K562 (cell line): Measurements from ENCODE around the gene SPATA2. TPM values are rescaled to one million over a fixed set of nuclear protein-coding genes. Genes with fewer than 3 reads are reported as not detected.

Experiments
- ATAC-seq: fragments of 200-7000 bp; cut with Tn5 transposase; 3 replicates; pipeline ENCODE4 v1.9.1; 2020; ENCODE audit warnings: moderate library complexity
- BruUV-seq: library from RNA; stranded (reverse); fragments of 400-500 nt; replicated peaks from 2 replicates; lab custom pipeline; 2021; lab: Mats Ljungman, UMichigan
- CTCF ChIA-PET: fragments of 300-600 bp; formaldehyde crosslinking; extraction: SDS; loops from one replicate; lab custom pipeline; 2021; ENCODE audit warnings: low intra/inter-chr PET ratio; lab: Yijun Ruan, JAX
- POLR2A ChIA-PET: fragments of 300-600, 350-650 bp; sonication (Branson Sonifier 250); formaldehyde crosslinking; extraction: SDS; loops from one replicate; lab custom pipeline; 2021; ENCODE audit warnings: antibody characterized with exemption, inconsistent platforms; lab: Yijun Ruan, JAX
- DNase-seq, 4 experiments: peaks; one replicate each; pipeline versions ENCODE4 v3.0.0 to v3.0.0-alpha.2; 2011 to 2018; ENCODE audit warnings: low spot score in 3 of 4, mixed read lengths in 3 of 4; ENCODE audit errors: extremely low read depth in 1 of 4
- FAIRE-seq: peaks from 2 replicates; lab custom pipeline; 2011; peaks lifted over from hg19 to GRCh38; lab: Jason Lieb, UNC
- H2AFZ ChIP-seq: 2 replicates; pipeline ENCODE4 v1.6.0; 2011; ENCODE audit warnings: low read depth, low read length, control low read depth, inconsistent platforms
- H3K27ac ChIP-seq: fragments of 200-600 bp; 3 replicates; pipeline ENCODE4 v1.8.0; 2011; ENCODE audit warnings: low read depth, mild to moderate bottlenecking, control low read depth, inconsistent platforms, low read length, moderate library complexity, mixed read lengths; ENCODE audit errors: extremely low read depth
- H3K27me3 ChIP-seq, 2 experiments: fragments of 300-600 bp in 1 of 2; 2 replicates in 1 of 2; 3 replicates in 1 of 2; pipeline versions ENCODE4 v1.6.0 to v1.8.0; 2011; ENCODE audit warnings: inconsistent platforms in 2 of 2, low read length in 2 of 2, mild to moderate bottlenecking in 1 of 2, mixed read lengths in 1 of 2, moderate library complexity in 1 of 2; ENCODE audit not compliant: control insufficient read depth in 2 of 2, insufficient read depth in 2 of 2
- H3K36me3 ChIP-seq: fragments of 300-600 bp; 3 replicates; pipeline ENCODE4 v1.8.0; 2011; ENCODE audit warnings: mild to moderate bottlenecking, low read length, inconsistent platforms; ENCODE audit not compliant: control insufficient read depth, insufficient read depth
- H3K4me1 ChIP-seq, 2 experiments: fragments of 200-600 bp in 1 of 2; replicated peaks in 1 of 2; 2 replicates in 1 of 2; 3 replicates in 1 of 2; pipeline versions ENCODE4 v1.5.1 to v1.8.0; 2011; ENCODE audit warnings: inconsistent platforms in 2 of 2, low read length in 2 of 2, mild to moderate bottlenecking in 1 of 2, mixed read lengths in 1 of 2, moderate library complexity in 1 of 2; ENCODE audit not compliant: control insufficient read depth in 2 of 2, insufficient read depth in 2 of 2
- H3K4me2 ChIP-seq: 2 replicates; pipeline ENCODE4 v1.6.1; 2011; ENCODE audit warnings: low read length, control low read depth, inconsistent platforms, mixed read lengths; ENCODE audit not compliant: insufficient read depth
- H3K4me3 ChIP-seq: fragments of 200-600 bp; sonication (generic), shearing (Covaris generic); 2 replicates; pipeline ENCODE4 v1.5.1; 2016; ENCODE audit warnings: control low read depth, inconsistent platforms
- H3K79me2 ChIP-seq: fragments of 200-600 bp; 3 replicates; pipeline ENCODE4 v1.8.0; 2011; ENCODE audit warnings: low read length, inconsistent platforms; ENCODE audit not compliant: control insufficient read depth, insufficient read depth
- H3K9ac ChIP-seq, 2 experiments: 2 replicates each; pipeline versions ENCODE4 v1.6.0 to v1.6.1; 2011; ENCODE audit warnings: low read depth in 2 of 2, low read length in 2 of 2, control low read depth in 1 of 2, inconsistent platforms in 1 of 2, mild to moderate bottlenecking in 1 of 2, mixed read lengths in 1 of 2; ENCODE audit not compliant: insufficient read depth in 1 of 2
- H3K9me1 ChIP-seq: one replicate; pipeline ENCODE4 v1.6.0; 2011; ENCODE audit warnings: inconsistent platforms, mild to moderate bottlenecking, low read length, moderate library complexity; ENCODE audit not compliant: control insufficient read depth, insufficient read depth
- H3K9me3 ChIP-seq: replicated peaks from 2 replicates; pipeline ENCODE4 v1.5.1; 2011; ENCODE audit warnings: low read depth, low read length, inconsistent platforms; ENCODE audit not compliant: control insufficient read depth, insufficient read depth
- H4K20me1 ChIP-seq: replicated peaks from 2 replicates; pipeline ENCODE4 v1.6.1; 2011; ENCODE audit warnings: low read length, inconsistent platforms, mixed read lengths; ENCODE audit not compliant: control insufficient read depth, insufficient read depth
- CREBBP ChIP-seq: IDR thresholded peaks from one replicate; pipeline ENCODE4 v1.6.1; 2012; ENCODE audit warnings: low read depth, mild to moderate bottlenecking, control low read depth, inconsistent platforms, low read length
- KLF1 ChIP-seq: fragments of 450-650 bp; IDR thresholded peaks from 2 replicates; pipeline ENCODE4 v1.6.1; 2016; ENCODE audit warnings: missing genetic modification characterization, missing compliant biosample characterization
- NR4A1 ChIP-seq, 2 experiments: fragments of 250-450 bp in 1 of 2; fragments of 450-650 bp in 1 of 2; sonication (Bioruptor Pico) in 1 of 2; IDR thresholded peaks; 2 replicates each; pipeline versions ENCODE4 v1.4.0 to v1.6.1; 2016 to 2020; ENCODE audit warnings: mild to moderate bottlenecking in 2 of 2, missing compliant biosample characterization in 1 of 2, missing genetic modification characterization in 1 of 2, moderate library complexity in 1 of 2
- RBM39 ChIP-seq: fragments of 200-400 bp; formaldehyde crosslinking; optimal IDR thresholded peaks from 2 replicates; pipeline ENCODE3; 2018; ENCODE audit warnings: low read depth, low read length
- ZNF347 ChIP-seq: fragments of 450-650 bp; formaldehyde crosslinking; IDR thresholded peaks from 2 replicates; pipeline ENCODE4 v1.4.0; 2020; ENCODE audit warnings: low read depth, mild to moderate bottlenecking, moderate library complexity
- ZNF76 ChIP-seq: fragments of 250-450 bp; sonication (Bioruptor Pico); IDR thresholded peaks from 2 replicates; pipeline ENCODE4 v1.4.0; 2020; ENCODE audit warnings: mild to moderate bottlenecking, moderate library complexity, borderline replicate concordance
- WGBS: fragments of 100-300 bp; shearing (Covaris generic); methylation state at CpG from one replicate; pipeline ENCODE4 v1.1.6; 2016; ENCODE audit warnings: low coverage, mixed read lengths; ENCODE audit not compliant: insufficient coverage; ENCODE audit errors: missing lambda C conversion rate; 5-methylcytosine and 5-hydroxymethylcytosine counted together
- in situ Hi-C: fragments of 300-500 bp; cut with MboI; formaldehyde crosslinking; loops from 4 replicates; pipeline ENCODE4 v1.15.0; 2018; ENCODE audit warnings: inconsistent platforms, mixed read lengths
- intact Hi-C: fragments of 100-400 bp; cut with micrococcal nuclease; formaldehyde crosslinking; loops from 2 replicates; pipeline ENCODE4 v1.14.2; 2022
- polyA plus RNA-seq, 8 experiments: library from polyadenylated mRNA; depleted of rRNA in 4 of 8; stranded (reverse) in 5 of 8; unstranded in 3 of 8; fragments of >200 nt; fragmentation: Nextera tagmentation in 2 of 8; fragmentation: Illumina TruSeq in 1 of 8; extraction: Ambion mirVana in 2 of 8; extraction: Trizol in 1 of 8; gene quantifications; 2 replicates each; pipeline versions ENCODE4 v1.2.1 to v1.2.3, GENCODE V29; 2011 to 2014; ENCODE audit warnings: inconsistent platforms in 1 of 8, missing spikeins in 1 of 8
- total RNA-seq, 7 experiments: library from RNA; depleted of rRNA in 6 of 7; stranded (reverse); fragments of >200 nt in 6 of 7; fragmentation: Illumina TruSeq in 2 of 7; extraction: Trizol in 2 of 7; gene quantifications; 2 replicates each; pipeline versions ENCODE4 v1.2.1 to v1.2.3, GENCODE V29; 2011 to 2021; ENCODE audit warnings: low replicate concordance in 1 of 7
- TF ChIP-seq, protein P1 (sequence below): fragments of 250-450 bp; sonication (Bioruptor Pico); IDR thresholded peaks from 2 replicates; pipeline ENCODE4 v1.5.0; 2021; ENCODE audit warnings: mild to moderate bottlenecking, borderline replicate concordance
- TF ChIP-seq, protein P2 (sequence below), 3 experiments: IDR thresholded peaks in 2 of 3; conservative IDR thresholded peaks in 1 of 3; 2 replicates each; pipeline ENCODE4 v1.5.1; 2011 to 2012; ENCODE audit warnings: low read length in 3 of 3, mild to moderate bottlenecking in 3 of 3, control low read depth in 2 of 3, improper control_type of control experiment in 1 of 3, inconsistent platforms in 1 of 3, low read depth in 1 of 3, mixed read lengths in 1 of 3, moderate library complexity in 1 of 3; ENCODE audit not compliant: insufficient read depth in 2 of 3

The SPATA2 gene
- total and polyA plus RNA-seq, 9 of the 15 experiments (the other 6 are each of a cell fraction or from before 2014, with no cell fraction given): 0.46 to 8.2 (median 2.7) TPM

DNA sequence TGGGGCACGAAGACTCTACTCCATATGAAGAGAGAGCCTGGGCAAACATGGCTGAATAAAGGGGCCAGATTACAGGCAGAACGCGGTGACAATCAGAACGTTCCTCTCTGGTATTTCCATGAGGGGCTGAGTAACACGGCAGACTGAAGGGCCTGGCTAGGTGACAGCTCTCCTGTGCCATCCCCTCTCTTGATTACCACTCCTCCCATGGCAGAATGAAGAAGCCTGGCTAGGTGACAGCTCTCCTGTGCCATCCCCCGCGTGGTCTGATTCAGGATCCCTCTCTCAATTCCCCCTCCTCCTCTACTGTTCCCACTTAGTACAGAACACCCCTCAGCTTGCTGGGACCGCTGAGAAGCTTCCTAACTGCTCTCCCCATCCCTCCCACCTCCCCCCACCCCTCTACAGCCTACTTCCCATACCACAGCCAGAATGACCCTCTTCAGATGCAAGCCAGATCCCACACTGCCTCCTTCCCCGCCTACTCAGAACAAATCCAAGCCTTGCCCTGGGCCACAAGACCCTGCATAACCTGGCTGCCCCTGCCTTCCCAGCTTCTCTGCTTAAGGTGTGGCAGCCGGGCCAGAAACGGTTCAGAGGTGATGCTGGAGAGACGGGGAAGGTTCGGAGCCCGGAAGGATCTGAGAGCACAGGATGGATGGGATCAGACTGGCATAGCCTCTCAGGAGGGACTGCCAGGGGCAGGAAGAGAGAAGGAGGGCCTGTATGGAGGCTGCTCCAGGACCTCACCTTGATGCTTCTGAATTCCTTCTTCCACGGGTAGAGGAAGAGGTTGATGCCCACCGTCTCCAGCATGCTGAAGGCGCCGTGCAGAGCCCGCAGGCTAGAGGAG, 7.7 kb downstream of the SPATA2 start:
- peaks cover 33% of the 10 kb centered on the region for H3K79me2 ChIP-seq
- peaks cover 0 to 16% of the 10 kb centered on the region in 2 experiments; a peak in 2 of 5 replicates for H3K4me1 ChIP-seq
- H4K20me1 ChIP-seq: peaks cover 3% of the 10 kb centered on the region; the same call in 1 of the 2 replicates
- H3K4me3 ChIP-seq: no peak overlapping the region
- no peak overlapping the region for H3K4me2 ChIP-seq
- ChIA-PET CTCF (no interaction called here), POLR2A (interaction anchor here (0.6 to 0.9 kb wide), 3 partner anchors 29 to 765 kb away, joined by 3 read pairs; partner anchors contain the start of gene RNF114)
- no peak overlapping the region for H2AFZ ChIP-seq
- FAIRE-seq (no peak), DNase-seq (peak in 1 of 4 experiments; percentile 7), ATAC-seq (no peak)
- peak overlapping the region in 1 of 2 experiments; percentile 32; a peak in 1 of 4 replicates for H3K9ac ChIP-seq
- no peaks in the 10 kb centered on the region for H3K9me1 ChIP-seq
- H3K36me3 ChIP-seq: peaks cover 71% of the 10 kb centered on the region
- H3K27ac ChIP-seq: no peak overlapping the region
- in situ Hi-C loops: no loop called here
- BruUV-seq: no TSS peak
- H3K27me3 ChIP-seq: no peaks in the 10 kb centered on the region
- WGBS: 94% methylated on average over 14 of the region's 19 CpGs
- no peaks in the 10 kb centered on the region for H3K9me3 ChIP-seq
- intact Hi-C loops: no loop called here
- no peak for TF ChIP-seq ZNF76 (CRISPR knock-in tag)
- TF ChIP-seq ZNF347: no peak
- no peak for TF ChIP-seq RBM39
- no peak for TF ChIP-seq CREBBP
- TF ChIP-seq, protein P1, sequence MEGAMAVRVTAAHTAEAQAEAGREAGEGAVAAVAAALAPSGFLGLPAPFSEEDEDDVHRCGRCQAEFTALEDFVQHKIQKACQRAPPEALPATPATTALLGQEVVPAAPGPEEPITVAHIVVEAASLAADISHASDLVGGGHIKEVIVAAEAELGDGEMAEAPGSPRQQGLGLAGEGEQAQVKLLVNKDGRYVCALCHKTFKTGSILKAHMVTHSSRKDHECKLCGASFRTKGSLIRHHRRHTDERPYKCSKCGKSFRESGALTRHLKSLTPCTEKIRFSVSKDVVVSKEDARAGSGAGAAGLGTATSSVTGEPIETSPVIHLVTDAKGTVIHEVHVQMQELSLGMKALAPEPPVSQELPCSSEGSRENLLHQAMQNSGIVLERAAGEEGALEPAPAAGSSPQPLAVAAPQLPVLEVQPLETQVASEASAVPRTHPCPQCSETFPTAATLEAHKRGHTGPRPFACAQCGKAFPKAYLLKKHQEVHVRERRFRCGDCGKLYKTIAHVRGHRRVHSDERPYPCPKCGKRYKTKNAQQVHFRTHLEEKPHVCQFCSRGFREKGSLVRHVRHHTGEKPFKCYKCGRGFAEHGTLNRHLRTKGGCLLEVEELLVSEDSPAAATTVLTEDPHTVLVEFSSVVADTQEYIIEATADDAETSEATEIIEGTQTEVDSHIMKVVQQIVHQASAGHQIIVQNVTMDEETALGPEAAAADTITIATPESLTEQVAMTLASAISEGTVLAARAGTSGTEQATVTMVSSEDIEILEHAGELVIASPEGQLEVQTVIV (CRISPR knock-in tag): no peak
- TF ChIP-seq NR4A1 (CRISPR knock-in tag; IDR thresholded peaks at IDR 0.05): no peak
- no peak for TF ChIP-seq NR4A1 (tag; IDR thresholded peaks at IDR 0.05)
- TF ChIP-seq KLF1 (tag): no peak
- TF ChIP-seq, protein P2, sequence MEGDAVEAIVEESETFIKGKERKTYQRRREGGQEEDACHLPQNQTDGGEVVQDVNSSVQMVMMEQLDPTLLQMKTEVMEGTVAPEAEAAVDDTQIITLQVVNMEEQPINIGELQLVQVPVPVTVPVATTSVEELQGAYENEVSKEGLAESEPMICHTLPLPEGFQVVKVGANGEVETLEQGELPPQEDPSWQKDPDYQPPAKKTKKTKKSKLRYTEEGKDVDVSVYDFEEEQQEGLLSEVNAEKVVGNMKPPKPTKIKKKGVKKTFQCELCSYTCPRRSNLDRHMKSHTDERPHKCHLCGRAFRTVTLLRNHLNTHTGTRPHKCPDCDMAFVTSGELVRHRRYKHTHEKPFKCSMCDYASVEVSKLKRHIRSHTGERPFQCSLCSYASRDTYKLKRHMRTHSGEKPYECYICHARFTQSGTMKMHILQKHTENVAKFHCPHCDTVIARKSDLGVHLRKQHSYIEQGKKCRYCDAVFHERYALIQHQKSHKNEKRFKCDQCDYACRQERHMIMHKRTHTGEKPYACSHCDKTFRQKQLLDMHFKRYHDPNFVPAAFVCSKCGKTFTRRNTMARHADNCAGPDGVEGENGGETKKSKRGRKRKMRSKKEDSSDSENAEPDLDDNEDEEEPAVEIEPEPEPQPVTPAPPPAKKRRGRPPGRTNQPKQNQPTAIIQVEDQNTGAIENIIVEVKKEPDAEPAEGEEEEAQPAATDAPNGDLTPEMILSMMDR (IDR thresholded peaks at IDR 0.05 in 2 of 3, conservative IDR thresholded peaks at IDR 0.05 in 1 of 3; ENCODE audit: insufficient read depth in 2 of 3, low read depth in 1 of 3, low read length in 3 of 3): no peak
